SHP77 treated with DMSO at 0.1 percent for 48 hours (cell line): Measurements from ENCODE around the gene RAN.
"Not testable (repeated sequence)": the region's sequence is repeated elsewhere in the genome, so short reads cannot be mapped to it uniquely, and the experiment has no call there.

Experiments used
- DNase-seq: peaks from one replicate; lab custom pipeline; 2025; lab: John Stamatoyannopoulos, UW

Gene RAN

GRCh38 chr12:130871286-130872178 lies at the start of gene RAN:
RAN (plus strand) TSS chr12:130872066; CDS start chr12:130872594, 528 bp downstream.
- DNase-seq, result peak; percentile 71

- no peak for DNase-seq
Measured at GRCh38 chr12:130825771-130826150, 46.1 kb upstream of the RAN start.

- DNase-seq, result peak; percentile 6
Measured at GRCh38 chr12:130826151-130826801, 45.6 kb upstream of the RAN start.

GRCh38 chr12:130827432-130827831 lies 44.4 kb upstream of the RAN start:
- no peak for DNase-seq

- DNase-seq, result no peak
Measured at GRCh38 chr12:130828895-130829294, 43.0 kb upstream of the RAN start.

GRCh38 chr12:130829391-130830245 lies 42.2 kb upstream of the RAN start:
- DNase-seq, result no peak

- DNase-seq, result no peak
Measured at GRCh38 chr12:130830246-130830551, 41.7 kb upstream of the RAN start.

GRCh38 chr12:130831246-130831645 lies 40.6 kb upstream of the RAN start:
- no peak for DNase-seq

- DNase-seq, result no peak
Measured at GRCh38 chr12:130831876-130832405, 39.9 kb upstream of the RAN start.

- no peak for DNase-seq
Measured at GRCh38 chr12:130832561-130833209, 39.2 kb upstream of the RAN start.

- no peak for DNase-seq
Measured at GRCh38 chr12:130835011-130835410, 36.9 kb upstream of the RAN start.

GRCh38 chr12:130835436-130835835 lies 36.4 kb upstream of the RAN start:
- DNase-seq, result no peak

- DNase-seq, result no peak
Measured at GRCh38 chr12:130838284-130838950, 33.4 kb upstream of the RAN start.

- peak; percentile 90 for DNase-seq
Measured at GRCh38 chr12:130838951-130839769, 32.7 kb upstream of the RAN start, which contains the start of gene STX2. STX2 (minus strand) TSS chr12:130839250; CDS start chr12:130839099, 151 bp downstream.

- peak; percentile 37 for DNase-seq
Measured at GRCh38 chr12:130839770-130840404, 32.0 kb upstream of the RAN start.

- DNase-seq, result no peak
Measured at GRCh38 chr12:130846369-130846768, 25.5 kb upstream of the RAN start.

GRCh38 chr12:130847112-130847511 lies 24.8 kb upstream of the RAN start:
- DNase-seq, result no peak

- DNase-seq, result not testable (repeated sequence)
Measured at GRCh38 chr12:130848105-130848504, 23.8 kb upstream of the RAN start.

- not testable (repeated sequence) for DNase-seq
Measured at GRCh38 chr12:130848785-130849305, 23.0 kb upstream of the RAN start.
